Central memory CD8-positive, alpha-beta T cell (primary cell): ENCODE data around the gene M6PR.
A peak's percentile ranks its signal among the peaks of the same experiment; 100 is the strongest.
"Not testable (repeated sequence)": the region's sequence is repeated elsewhere in the genome, so short reads cannot be mapped to it uniquely, and the experiment has no call there.

ENCODE experiments used
- ATAC-seq: fragments of 150-1000 bp; cut with Tn5 transposase; replicated peaks from 2 replicates; pipeline ENCODE4 v1.10.0; 2022; ENCODE audit warnings: mild to moderate bottlenecking, moderate FRiP score, moderate number of reproducible peaks; ENCODE audit not compliant: poor library complexity, severe bottlenecking; ENCODE audit errors: extremely low read depth
- DNase-seq, 2 donors: peaks; one replicate each; pipeline ENCODE4 v3.0.0; 2021; ENCODE audit warnings: low spot score in 2 of 2
- H3K27ac Mint-ChIP-seq: one replicate; pipeline ENCODE4 v1.8.0; 2022; ENCODE audit warnings: low read depth, mild to moderate bottlenecking, moderate library complexity, mixed read lengths
- H3K27me3 Mint-ChIP-seq: one replicate; pipeline ENCODE4 v1.8.0; 2022; ENCODE audit warnings: mixed read lengths
- H3K36me3 Mint-ChIP-seq: one replicate; pipeline ENCODE4 v1.8.0; 2022; ENCODE audit warnings: mild to moderate bottlenecking, moderate library complexity, mixed read lengths; ENCODE audit not compliant: insufficient read depth
- H3K4me1 Mint-ChIP-seq: one replicate; pipeline ENCODE4 v1.8.0; 2022; ENCODE audit warnings: mixed read lengths
- H3K4me3 Mint-ChIP-seq: one replicate; pipeline ENCODE4 v1.8.0; 2022; ENCODE audit warnings: mild to moderate bottlenecking, moderate library complexity, mixed read lengths
- H3K9me3 Mint-ChIP-seq: one replicate; pipeline ENCODE4 v1.8.0; 2022; ENCODE audit warnings: mixed read lengths

Gene M6PR

GRCh38 chr12:8917031-8917430 is 32.4 kb downstream of the M6PR start:
- Mint-ChIP-seq H3K27ac (no peak overlapping the region), H3K9me3 (no peaks in the 10 kb centered on the region), H3K27me3 (no peaks in the 10 kb centered on the region), H3K36me3 (peaks cover 16% of the 10 kb centered on the region), H3K4me3 (no peak overlapping the region), H3K4me1 (peaks cover 13% of the 10 kb centered on the region)
- no peak for DNase-seq
- ATAC-seq, result no peak

- H3K4me3 Mint-ChIP-seq, result no peak overlapping the region
- H3K27ac Mint-ChIP-seq, result no peak overlapping the region
- peaks cover 13% of the 10 kb centered on the region for H3K4me1 Mint-ChIP-seq
- H3K27me3 Mint-ChIP-seq, result no peaks in the 10 kb centered on the region
- no peak for DNase-seq
- peaks cover 12% of the 10 kb centered on the region for H3K36me3 Mint-ChIP-seq
- ATAC-seq, result no peak
- H3K9me3 Mint-ChIP-seq, result no peaks in the 10 kb centered on the region
Measured at GRCh38 chr12:8916154-8916553, 33.3 kb downstream of the M6PR start.

GRCh38 chr12:8914716-8915526 is 34.5 kb downstream of the M6PR start:
- ATAC-seq (peak; percentile 73), DNase-seq (peak; percentile 32 to 37)
- peaks cover 6% of the 10 kb centered on the region for H3K36me3 Mint-ChIP-seq
- H3K4me3 Mint-ChIP-seq, result no peak overlapping the region
- no peaks in the 10 kb centered on the region for H3K9me3 Mint-ChIP-seq
- H3K4me1 Mint-ChIP-seq, result peaks cover 13% of the 10 kb centered on the region
- H3K27me3 Mint-ChIP-seq, result no peaks in the 10 kb centered on the region
- no peak overlapping the region for H3K27ac Mint-ChIP-seq

- H3K4me1 Mint-ChIP-seq, result peaks cover 13% of the 10 kb centered on the region
- H3K36me3 Mint-ChIP-seq, H3K4me3 Mint-ChIP-seq, H3K9me3 Mint-ChIP-seq, H3K27ac Mint-ChIP-seq, H3K27me3 Mint-ChIP-seq: not testable (repeated sequence)
- peak; percentile 37 to 39 for DNase-seq
- peak; percentile 66 for ATAC-seq
Measured at GRCh38 chr12:8914033-8914715, 35.3 kb downstream of the M6PR start, which contains the start of gene PHC1. Gene PHC1 (plus strand): TSS chr12:8914509. CDS start chr12:8917678, 3,169 bp downstream.

- ATAC-seq (no peak), DNase-seq (no peak)
- Mint-ChIP-seq H3K9me3 (no peaks in the 10 kb centered on the region), H3K27ac (no peak overlapping the region), H3K4me1 (peaks cover 13% of the 10 kb centered on the region), H3K4me3 (no peak overlapping the region), H3K36me3 (peaks cover 6% of the 10 kb centered on the region), H3K27me3 (no peaks in the 10 kb centered on the region)
Measured at GRCh38 chr12:8913702-8914032, 35.8 kb downstream of the M6PR start.

GRCh38 chr12:8912914-8913313 is 36.5 kb downstream of the M6PR start:
- Mint-ChIP-seq H3K9me3 (no peaks in the 10 kb centered on the region), H3K36me3 (peaks cover 4% of the 10 kb centered on the region), H3K27me3 (no peaks in the 10 kb centered on the region), H3K4me3 (no peak overlapping the region), H3K27ac (no peak overlapping the region), H3K4me1 (peaks cover 13% of the 10 kb centered on the region)
- DNase-seq (no peak), ATAC-seq (no peak)

GRCh38 chr12:8911606-8912268 is 37.7 kb downstream of the M6PR start:
- Mint-ChIP-seq H3K9me3 (no peaks in the 10 kb centered on the region), H3K4me1 (peaks cover 13% of the 10 kb centered on the region), H3K27me3 (no peaks in the 10 kb centered on the region), H3K27ac (no peak overlapping the region), H3K36me3 (peaks cover 4% of the 10 kb centered on the region), H3K4me3 (no peak overlapping the region)
- DNase-seq, result no peak
- ATAC-seq, result no peak

GRCh38 chr12:8909752-8910151 is 39.7 kb downstream of the M6PR start:
- H3K4me3 Mint-ChIP-seq, result no peak overlapping the region
- peaks cover 4% of the 10 kb centered on the region for H3K36me3 Mint-ChIP-seq
- H3K27ac Mint-ChIP-seq, result no peak overlapping the region
- DNase-seq (no peak), ATAC-seq (no peak)
- H3K9me3 Mint-ChIP-seq, result no peaks in the 10 kb centered on the region
- H3K4me1 Mint-ChIP-seq, result peaks cover 13% of the 10 kb centered on the region
- no peaks in the 10 kb centered on the region for H3K27me3 Mint-ChIP-seq

- Mint-ChIP-seq H3K36me3 (no peaks in the 10 kb centered on the region), H3K4me1 (no peaks in the 10 kb centered on the region), H3K4me3 (no peak overlapping the region), H3K27ac (no peak overlapping the region), H3K9me3 (no peaks in the 10 kb centered on the region), H3K27me3 (peaks cover 11% of the 10 kb centered on the region)
- DNase-seq (no peak), ATAC-seq (no peak)
Measured at GRCh38 chr12:8907513-8907912, 41.9 kb downstream of the M6PR start.

GRCh38 chr12:8906266-8907180 is 42.9 kb downstream of the M6PR start:
- DNase-seq, result no peak
- no peaks in the 10 kb centered on the region for H3K4me1 Mint-ChIP-seq

GRCh38 chr12:8905546-8905945 is 43.9 kb downstream of the M6PR start:
- Mint-ChIP-seq H3K4me3 (no peak overlapping the region), H3K9me3 (no peaks in the 10 kb centered on the region), H3K27me3 (peaks cover 11% of the 10 kb centered on the region), H3K27ac (no peak overlapping the region), H3K4me1 (no peaks in the 10 kb centered on the region), H3K36me3 (no peaks in the 10 kb centered on the region)
- DNase-seq, result no peak
- no peak for ATAC-seq

More at GRCh38 chr12:8906266-8907180, 42.9 kb downstream of the M6PR start:
- Mint-ChIP-seq H3K27me3 (peaks cover 11% of the 10 kb centered on the region), H3K27ac (no peak overlapping the region), H3K9me3 (no peaks in the 10 kb centered on the region), H3K36me3 (no peaks in the 10 kb centered on the region), H3K4me3 (no peak overlapping the region)
- ATAC-seq, result no peak

GRCh38 chr12:8904665-8905064 is 44.8 kb downstream of the M6PR start:
- H3K4me1 Mint-ChIP-seq, result no peaks in the 10 kb centered on the region
- no peak overlapping the region for H3K4me3 Mint-ChIP-seq
- no peak for ATAC-seq
- H3K9me3 Mint-ChIP-seq, result no peaks in the 10 kb centered on the region
- peaks cover 11% of the 10 kb centered on the region for H3K27me3 Mint-ChIP-seq
- no peak for DNase-seq
- no peaks in the 10 kb centered on the region for H3K36me3 Mint-ChIP-seq
- H3K27ac Mint-ChIP-seq, result no peak overlapping the region
